Activated T-cell treated with anti-CD3 and anti-CD28 coated beads for 24 hours (primary cell): ENCODE data around the gene BBX.
"Not testable (repeated sequence)": the region's sequence is repeated elsewhere in the genome, so short reads cannot be mapped to it uniquely, and the experiment has no call there.

ENCODE experiments used
- DNase-seq: peaks from one replicate; pipeline ENCODE4 v3.0.0-alpha.2; 2020; ENCODE audit warnings: low read depth

BBX gene

DNA sequence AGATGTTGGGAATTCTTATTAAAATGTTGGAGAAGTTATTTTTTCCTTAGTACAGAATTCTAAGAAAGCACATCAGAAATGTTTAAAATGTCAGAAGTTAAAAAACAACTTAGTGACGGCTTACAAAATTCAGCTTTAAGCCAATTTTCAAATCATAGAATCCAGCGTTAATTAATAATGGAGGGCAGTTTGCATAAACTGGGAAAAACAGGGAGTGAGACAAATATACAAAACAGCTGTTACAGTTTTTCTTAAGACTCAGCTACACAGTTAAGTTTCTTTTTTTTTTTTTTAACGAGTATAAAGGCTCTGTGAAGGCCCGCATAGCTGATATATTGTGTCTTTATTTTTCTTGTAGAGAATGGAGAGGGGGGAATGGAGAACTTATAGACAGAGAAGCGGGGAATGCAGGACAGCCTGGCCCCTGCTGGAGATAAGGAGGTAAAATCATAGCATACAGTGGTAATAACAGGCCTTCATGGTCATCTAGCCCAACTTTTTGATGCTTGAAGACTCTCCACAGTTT lies 164.4 kb downstream of the BBX start:
- no peak for DNase-seq

DNA sequence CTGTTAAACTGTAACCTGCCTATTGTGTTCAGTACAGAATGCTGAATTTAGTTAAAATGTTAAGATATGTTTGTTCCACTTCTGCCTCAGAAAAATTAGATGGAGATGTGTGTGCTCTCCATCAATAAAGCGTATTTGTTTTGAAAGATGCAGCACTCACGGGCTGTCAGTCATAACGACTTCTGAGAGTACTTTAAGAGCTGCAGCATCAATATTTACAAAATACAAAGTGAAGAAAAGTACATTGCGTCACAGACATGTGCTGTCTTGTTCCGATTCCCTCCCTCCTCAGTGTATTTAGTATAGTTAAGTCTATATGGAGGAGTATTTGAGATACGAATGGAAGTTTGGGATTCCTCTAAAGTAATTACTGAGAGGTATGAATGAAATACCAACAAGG lies 166.6 kb downstream of the BBX start:
- DNase-seq = no peak

DNA sequence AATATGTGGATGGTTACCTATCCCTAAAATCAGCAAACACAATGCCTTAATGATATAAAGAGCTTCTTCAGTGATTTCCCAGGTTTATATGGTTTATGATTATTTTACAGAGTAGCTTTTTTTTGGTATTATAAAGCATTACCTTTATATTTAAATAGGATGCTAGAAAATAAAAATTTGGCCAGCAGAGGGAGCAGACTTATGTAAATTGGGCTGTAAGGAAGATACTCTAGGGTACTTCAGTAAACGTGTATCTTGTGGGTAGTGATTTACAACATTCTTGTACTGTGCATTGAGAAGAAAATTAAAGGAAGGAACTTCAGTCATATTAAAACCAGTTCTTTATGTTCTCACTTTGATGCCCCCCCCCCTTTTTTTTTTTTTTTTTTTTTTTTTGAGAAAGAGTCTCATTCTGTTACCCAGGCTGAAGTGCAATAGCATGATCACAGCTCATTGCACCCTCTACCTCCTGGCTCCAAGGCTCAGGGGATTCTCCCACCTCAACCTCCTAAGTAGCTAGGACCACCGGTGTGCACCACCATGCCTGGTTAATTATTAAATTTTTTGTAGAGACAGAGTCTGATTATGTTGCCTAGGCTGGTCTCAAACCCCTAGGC lies 167.9 kb downstream of the BBX start:
- no peak for DNase-seq

DNA sequence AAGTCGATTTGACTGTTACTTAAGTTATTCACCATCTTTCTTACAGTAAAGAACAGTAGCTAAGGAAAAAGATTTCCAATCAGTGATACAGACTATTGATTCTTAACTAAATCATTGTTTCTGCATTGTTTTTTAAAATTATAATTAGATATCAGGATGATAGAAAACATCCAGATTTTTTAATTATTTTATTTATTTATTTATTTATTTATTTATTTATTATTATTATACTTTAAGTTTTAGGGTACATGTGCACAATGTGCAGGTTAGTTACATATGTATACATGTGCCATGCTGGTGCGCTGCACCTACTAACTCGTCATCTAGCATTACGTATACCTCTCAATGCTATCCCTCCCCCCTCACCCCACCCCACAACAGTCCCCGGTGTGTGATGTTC lies 169.2 kb downstream of the BBX start:
- DNase-seq = not testable (repeated sequence)

DNA sequence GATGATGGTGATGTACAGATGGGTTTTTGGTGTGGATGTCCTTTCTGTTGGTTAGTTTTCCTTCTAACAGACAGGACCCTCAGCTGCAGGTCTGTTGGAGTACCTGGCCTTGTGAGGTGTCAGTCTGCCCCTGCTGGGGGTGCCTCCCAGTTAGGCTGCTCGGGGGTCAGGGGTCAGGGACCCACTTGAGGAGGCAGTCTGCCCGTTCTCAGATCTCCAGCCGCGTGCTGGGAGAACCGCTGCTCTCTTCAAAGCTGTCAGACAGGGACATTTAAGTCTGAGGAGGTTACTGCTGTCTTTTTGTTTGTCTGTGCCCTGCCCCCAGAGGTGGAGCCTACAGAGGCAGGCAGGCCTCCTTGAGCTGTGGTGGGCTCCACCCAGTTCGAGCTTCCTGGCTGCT lies 174.6 kb downstream of the BBX start:
- not testable (repeated sequence) for DNase-seq

DNA sequence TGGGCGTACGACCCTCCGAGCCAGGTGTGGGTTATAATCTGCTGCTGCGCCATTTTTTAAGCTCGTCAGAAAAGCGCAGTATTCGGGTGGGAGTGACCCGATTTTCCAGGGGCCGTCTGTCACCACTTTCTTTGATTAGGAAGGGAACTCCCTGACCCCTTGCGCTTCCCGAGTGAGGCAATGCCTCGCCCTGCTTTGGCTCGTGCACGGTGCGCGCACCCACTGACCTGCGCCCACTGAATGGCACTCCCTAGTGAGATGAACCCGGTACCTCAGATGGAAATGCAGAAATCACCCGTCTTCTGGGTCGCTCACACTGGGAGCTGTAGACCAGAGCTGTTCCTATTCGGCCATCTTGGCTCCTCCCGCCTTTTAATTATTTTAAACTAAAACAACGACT lies 175.1 kb downstream of the BBX start:
- not testable (repeated sequence) for DNase-seq

DNA sequence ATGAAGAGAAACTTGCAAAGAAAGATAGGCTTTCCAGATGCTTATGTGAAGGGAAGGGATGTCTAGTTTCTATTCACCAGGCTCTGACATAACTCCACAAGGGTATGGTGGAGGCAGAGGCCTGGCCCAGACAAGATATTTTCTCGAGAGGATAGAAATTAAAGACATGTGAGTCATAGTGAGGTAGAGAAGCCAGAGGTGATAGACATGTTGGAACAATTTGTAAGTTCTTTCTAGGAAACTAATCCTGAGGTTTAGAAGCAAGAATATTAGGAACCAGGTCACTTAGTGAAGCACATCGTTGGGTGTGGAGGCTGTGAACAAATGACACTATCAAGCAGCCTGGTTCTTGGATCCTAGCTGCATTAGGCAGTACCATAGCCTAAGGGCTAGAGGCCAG lies 176.9 kb downstream of the BBX start:
- no peak for DNase-seq

DNA sequence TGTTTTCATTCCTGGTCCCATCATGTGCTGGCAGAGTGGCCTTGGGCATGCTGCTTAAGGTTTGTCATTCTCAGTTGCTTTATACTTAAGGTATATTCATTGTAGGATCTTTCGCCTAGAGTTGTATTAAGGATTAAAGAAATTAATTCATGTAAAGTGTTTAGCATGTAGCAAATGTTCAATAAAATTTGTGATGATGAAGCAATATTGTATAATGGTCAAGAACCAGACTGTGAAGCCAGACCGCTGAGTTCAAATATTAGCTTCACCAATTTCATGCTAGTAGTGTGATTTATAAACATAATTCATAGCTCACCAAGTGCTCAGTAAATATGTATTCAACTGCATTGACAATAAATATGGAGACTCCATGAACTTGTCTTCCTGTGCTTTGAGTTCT lies 178.5 kb downstream of the BBX start:
- DNase-seq = no peak

DNA sequence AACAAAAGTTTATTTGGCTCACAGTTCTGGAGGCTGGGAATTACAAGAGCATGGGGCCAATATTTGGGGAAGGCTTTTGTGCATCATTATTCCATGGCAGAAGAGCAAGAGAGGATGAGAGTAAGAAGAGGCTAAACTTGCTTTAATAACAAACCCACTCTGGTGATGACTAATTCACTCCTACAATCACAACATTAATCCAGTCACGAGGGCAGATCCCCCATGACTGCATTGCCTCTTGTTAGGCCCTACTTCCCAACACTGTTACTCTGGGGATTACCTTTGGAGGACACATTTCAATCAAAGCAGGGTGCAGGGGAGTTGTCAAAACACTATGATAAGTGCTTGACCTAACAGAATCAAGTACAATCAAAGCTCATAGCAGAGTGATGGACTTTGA lies 181.7 kb downstream of the BBX start:
- DNase-seq = no peak

DNA sequence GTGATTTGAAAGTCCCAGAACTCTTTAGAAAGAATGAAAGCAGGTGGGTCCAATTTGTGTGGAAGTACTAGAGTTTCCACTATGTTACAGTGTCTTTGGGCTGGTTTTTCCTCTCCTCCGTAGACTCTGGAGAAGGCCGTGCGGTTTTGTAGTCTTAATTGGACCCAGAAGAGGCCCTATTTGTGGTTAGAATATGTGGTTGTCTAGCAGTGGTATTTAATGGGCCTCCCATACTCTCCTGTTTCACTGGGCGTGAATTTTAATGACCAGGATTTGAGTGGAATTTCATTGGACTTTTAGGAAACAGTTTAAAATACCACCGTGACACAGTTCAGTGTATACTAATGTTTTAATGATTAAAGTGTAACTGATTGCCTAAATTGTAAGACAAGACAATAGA lies 182.3 kb downstream of the BBX start:
- no peak for DNase-seq

DNA sequence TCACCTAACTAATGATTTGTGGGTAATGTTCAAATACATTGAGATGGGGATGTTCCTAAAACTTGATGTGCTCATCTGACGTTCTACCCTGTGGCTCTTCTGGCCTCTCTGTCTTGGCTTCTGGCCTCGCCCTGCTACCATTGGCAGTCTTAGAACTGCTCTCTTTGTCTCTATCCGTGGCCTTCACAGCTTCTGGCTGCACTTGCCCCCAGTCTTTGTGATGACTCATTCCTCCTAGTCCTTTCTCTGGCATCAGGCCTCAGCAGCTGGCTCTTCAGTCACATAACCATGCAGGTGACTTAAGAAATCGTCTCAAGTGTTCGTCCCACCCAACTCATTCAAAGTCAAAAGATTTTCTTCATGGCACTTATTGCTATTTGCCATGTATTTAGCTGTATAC lies 188.1 kb downstream of the BBX start:
- no peak for DNase-seq

DNA sequence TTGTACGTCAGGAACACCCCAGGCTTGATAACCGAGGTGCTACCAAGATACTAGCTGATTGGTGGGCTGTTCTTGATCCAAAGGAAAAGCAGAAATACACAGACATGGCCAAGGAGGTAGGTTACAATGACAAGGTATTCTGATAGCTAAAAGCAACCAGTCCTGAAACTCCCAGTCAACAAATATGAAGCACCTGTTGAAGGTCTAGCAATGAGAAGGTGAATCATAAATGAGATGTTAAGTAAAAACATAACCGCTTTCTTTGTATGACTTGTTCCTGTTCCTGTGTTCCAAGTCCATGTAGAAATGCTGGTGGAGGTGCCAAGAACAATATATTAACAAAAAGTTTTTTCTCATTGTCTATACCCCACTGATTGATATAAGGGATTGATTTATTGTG lies 194.0 kb downstream of the BBX start:
- no peak for DNase-seq

DNA sequence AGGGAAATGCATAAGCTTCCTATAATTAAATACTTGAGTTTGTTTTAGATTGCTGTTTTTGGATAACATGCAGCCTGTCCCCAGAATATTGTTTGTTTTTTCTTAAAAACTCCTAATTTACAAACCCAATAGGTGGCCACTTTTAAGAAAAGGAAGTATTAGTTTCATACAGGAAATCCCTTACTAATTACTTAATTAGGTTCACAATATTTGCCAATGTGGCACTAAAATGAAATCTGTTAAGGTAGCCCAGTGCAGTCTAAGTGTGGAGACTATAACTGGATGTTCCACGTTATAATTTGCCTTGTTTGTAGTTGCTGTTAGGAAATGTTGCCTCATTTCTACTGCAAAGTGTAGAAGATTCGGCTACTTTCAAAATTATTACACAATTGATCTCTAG lies 195.8 kb downstream of the BBX start:
- no peak for DNase-seq

DNA sequence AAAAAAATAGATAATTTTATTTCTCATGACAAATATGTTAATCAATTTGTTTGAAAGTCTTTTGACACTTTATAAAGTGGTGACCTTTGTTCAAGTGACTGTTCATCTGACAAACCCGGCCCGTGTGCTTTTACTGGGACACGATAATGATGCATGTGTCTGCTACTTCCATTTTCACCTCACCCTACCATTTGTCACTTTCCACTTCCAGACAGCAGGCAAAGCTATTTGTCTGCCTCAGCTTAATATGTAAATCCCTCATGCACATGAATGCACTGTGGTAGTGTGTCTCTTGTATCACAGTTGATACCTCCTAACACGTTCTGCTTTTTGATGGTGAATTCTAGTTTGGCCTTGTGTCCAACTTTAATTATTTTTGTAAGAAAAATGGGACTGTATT lies 204.3 kb downstream of the BBX start:
- no peak for DNase-seq

DNA sequence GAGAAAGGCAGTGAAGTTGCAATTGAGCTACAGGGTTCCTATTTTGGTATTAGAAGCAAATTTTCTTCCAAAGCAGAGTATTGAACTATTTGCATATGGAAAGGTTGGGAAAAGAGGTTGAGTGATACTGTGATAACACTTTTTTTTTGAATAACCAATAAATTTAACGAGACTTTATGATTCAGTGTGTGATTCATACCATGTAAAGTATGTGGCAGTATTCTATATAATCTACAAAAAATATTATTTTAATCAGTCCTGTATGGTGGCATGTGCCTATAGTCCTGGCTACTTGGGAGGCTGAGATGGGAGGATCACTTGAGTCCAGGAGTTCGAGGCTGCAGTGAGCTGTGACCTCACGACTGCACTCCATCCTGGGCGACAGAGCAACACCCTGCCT lies 206.9 kb downstream of the BBX start:
- DNase-seq = no peak

DNA sequence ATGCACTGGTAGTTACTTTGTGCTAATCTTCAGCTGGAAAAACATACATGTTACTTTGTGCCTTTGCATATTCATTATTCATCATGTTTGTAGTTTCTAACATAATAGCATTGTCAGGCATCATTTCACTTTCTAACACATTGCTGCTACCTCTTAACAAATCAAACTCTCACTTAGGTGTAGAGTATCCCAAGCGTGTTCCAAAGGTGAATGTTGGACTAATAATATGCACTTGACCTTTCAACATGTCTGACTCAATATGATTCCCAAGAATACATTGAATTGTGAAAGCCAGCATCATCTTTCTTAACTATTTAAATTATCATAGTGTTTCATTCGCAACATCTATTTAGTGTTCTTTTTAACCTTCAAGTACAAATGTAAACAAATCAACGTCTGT lies 211.6 kb downstream of the BBX start:
- no peak for DNase-seq

DNA sequence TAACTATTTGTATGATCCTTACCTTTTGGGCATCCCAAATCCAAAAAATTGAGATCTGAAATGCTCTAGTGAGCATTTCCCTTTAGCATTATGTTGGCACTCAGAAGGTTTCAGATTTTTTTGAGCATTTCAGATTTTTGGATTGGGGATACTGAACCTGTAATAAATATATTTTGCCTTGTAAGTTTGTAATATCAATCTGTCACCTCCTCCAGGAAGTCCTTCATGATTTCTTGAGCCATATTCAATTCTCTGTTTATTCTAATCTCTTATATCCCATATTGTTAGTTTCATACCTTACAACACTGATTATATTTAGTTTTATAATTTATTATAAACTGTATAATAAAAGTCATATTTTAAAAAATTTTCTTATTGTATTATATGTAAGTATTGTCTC lies 215.2 kb downstream of the BBX start:
- no peak for DNase-seq

DNA sequence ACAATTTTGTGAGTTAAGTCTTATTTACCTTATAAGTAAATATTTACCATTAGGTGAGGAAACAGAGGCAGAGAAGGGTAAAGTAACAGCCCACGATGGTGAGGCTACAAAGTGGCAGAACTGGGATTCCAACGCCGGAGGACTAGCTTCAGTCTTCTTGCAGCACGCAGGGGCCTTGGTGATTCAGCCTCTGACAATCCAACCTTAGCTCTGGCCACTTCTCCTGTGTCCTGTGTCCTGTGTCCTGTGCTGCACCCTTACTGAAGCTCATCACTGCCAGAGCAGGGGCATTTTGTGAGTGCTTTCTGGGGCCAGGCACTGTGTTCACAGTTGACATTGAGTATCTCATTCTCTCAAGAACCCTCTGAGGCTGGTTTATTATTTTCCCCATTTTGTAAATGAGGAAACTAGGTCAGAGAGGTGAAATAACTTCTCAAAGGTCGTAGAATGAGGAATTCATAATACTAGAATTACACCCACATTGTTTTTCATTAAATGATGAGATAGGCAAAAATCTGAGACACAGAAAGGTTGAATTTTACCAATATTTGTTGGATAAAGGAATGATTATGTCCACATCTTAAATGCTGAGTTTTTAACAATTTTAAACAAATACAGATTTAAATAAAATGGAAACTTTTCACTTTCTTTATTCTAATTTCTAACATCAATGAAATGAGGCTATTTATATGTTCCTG lies 215.9 kb downstream of the BBX start:
- no peak for DNase-seq

DNA sequence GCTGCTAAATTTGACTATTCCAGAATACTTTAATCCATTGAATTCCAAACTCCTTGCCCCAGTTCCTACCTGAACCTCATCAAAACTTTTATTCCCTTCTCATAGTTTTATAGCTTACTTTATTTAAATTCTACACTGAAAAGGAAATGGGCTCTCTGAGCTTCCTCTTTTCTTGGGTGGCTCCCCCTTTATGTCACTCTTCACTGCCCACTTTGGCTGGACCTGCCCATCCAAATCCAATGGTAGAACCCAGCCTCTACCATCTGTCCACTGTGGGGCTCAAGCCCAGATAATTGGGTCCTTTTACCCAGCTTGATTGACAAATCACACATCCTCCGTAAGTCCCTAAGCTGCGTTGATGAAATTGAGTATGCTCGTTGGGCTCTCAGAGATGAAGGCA lies 216.5 kb downstream of the BBX start:
- DNase-seq = no peak

DNA sequence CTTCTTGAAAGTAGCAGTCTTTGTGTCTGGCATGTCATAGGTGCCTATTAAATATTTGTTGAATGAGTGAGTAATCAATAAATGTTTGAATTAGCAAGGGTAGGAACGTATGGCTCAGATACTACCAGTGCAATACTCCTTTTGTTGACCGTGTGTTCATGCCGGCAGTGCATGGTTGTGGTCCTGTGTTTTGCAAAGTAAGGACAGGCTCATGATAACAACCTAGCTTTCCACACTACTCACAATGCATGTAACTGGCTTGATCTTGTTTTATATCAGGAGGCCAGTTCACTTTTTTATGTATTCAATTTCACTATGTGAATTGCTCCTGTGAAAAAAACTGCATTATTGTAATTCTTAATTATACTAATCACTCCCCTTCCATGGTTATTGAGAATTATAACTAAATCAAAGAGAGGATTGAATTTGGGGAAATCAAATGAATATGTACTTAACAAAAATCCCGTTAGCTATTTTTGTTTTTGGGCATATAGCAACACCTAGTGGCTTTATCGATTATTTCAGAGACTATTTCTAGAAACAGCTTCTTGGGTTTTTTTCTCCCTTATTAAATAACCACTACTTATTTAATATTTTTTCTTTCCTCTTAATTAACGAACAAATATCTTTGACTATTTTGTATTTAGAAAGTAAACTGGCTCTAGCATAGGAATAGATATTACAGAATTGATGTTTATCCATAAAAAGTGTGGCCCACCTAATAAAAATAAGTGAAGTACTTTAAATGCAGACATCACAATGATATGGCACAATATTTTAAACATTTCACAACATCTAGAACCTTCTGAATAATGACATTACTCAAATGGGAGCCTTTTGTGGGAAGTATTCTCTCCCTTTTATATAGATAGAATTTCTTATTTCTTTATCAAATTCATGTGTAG lies 218.5 kb downstream of the BBX start:
- no peak for DNase-seq

DNA sequence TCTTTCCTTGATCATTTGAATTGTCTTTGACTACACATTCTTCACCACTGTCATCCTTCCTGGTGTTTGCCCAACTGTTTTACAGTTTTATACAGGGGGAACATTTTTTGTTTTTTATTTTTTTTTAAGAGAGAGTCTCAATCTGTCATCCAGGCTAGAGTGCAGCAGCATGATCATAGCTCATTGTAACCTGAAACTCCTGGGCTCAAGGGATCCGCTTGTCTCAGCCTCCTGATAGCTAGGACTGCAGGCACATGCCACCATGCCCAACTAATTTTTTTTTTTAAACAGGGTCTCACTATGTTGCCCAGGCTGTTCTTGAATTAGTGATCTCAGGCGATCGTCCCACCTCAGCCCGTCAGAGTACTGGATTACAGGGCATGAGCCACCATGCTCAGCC lies 222.6 kb downstream of the BBX start:
- no peak for DNase-seq

DNA sequence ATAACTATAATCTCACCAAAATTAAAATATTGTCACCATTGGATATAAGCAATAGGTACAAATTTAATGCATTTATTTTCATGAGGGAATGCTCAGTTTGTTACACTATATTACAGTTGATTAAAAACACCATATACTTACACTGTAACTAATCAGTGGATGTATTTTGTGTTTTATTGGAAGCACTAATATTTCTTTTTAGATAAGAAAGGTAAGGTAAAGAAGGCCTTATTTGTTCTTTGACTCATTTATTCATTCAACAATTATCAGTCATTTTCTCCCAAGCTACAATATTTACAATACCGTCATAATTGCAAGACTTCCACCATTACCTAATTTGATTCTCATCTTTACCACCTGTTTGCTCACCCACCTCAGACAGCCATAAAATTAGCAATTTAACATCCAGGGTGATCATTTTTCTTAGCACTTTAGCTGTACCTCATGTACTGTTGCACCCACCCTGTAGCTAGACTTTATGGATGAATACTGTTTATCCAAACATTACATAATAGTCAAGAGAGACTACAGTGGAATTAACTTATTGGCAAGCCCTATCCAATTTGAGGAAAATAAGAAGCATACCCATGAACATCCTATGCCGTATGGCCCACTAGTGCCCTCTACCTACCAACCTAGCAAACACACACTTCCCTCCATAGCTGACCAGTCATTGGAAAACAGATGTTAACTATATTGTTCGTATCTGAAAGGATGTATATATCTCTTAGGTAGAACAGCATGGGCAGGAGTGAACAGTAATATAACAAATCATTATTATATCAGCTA lies 229.6 kb downstream of the BBX start:
- DNase-seq = no peak
